ENCODE measurements around the gene GLB1L.

GLB1L gene

GRCh38 chr2:219207884-219208740 lies 37.1 kb downstream of the GLB1L start:
- H3K4me2 ChIP-seq (ENCODE audit: low read length, poor library complexity, severe bottlenecking): peak overlapping the region; percentile 44
- peak overlapping the region in 1 of 2 experiments; percentile 58 for H3K18ac ChIP-seq (ENCODE audit: low read depth in 1 of 2, low read length in 2 of 2)
- no peak overlapping the region for H2AFZ ChIP-seq (ENCODE audit: low read depth, low read length)
- WGBS: 85% methylated on average over 16 of the region's 17 CpGs
- H3K27ac ChIP-seq (ENCODE audit: low read length, poor library complexity, severe bottlenecking): peak overlapping the region; percentile 3
- H4K91ac ChIP-seq (ENCODE audit: low read length): no peak overlapping the region
- peaks cover 14% of the 10 kb centered on the region for H3K4me1 ChIP-seq (ENCODE audit: control insufficient read depth, insufficient read depth, low read depth, low read length)
- no peaks in the 10 kb centered on the region for H3K27me3 ChIP-seq (ENCODE audit: control insufficient read depth in 1 of 2, insufficient read depth in 1 of 2, low read length in 2 of 2)
- peak overlapping the region in 1 of 2 experiments; percentile 83 for H3K4ac ChIP-seq (ENCODE audit: low read depth in 1 of 2, low read length in 2 of 2)
- H3K36me3 ChIP-seq (ENCODE audit: control insufficient read depth in 1 of 2, insufficient read depth in 2 of 2, low read depth in 1 of 2, low read length in 2 of 2): peaks cover 40 to 50% of the 10 kb centered on the region in 2 experiments
- no peak overlapping the region for H3K14ac ChIP-seq (ENCODE audit: low read length in 2 of 2)
- peak overlapping the region; percentile 38 for H2BK120ac ChIP-seq (ENCODE audit: low read depth, low read length)
- peak overlapping the region in 1 of 2 experiments; percentile 87 for H3K4me3 ChIP-seq (ENCODE audit: insufficient read depth in 1 of 2, low read depth in 1 of 2, low read length in 2 of 2)
- H3K23ac ChIP-seq (ENCODE audit: low read length in 2 of 2): no peak overlapping the region
- H3K79me1 ChIP-seq (replicated peaks; ENCODE audit: low read length, poor library complexity, severe bottlenecking): peaks cover 10% of the 10 kb centered on the region
- peak overlapping the region; percentile 57 for H4K8ac ChIP-seq (ENCODE audit: low read length)
- no peak overlapping the region for H2BK5ac ChIP-seq (ENCODE audit: low read depth, low read length, poor library complexity, severe bottlenecking)
- no peaks in the 10 kb centered on the region for H3K9me3 ChIP-seq (ENCODE audit: control insufficient read depth, low read length)
- H3K9ac ChIP-seq (ENCODE audit: low read length): peak overlapping the region; percentile 83
- H2BK12ac ChIP-seq (ENCODE audit: low read length in 2 of 2): peak overlapping the region in 1 of 2 experiments; percentile 45
- no peak overlapping the region for H2BK15ac ChIP-seq (ENCODE audit: low read depth, poor library complexity, severe bottlenecking)
- DNase-seq: peak; percentile 50
- peak overlapping the region; percentile 21 for H2AK5ac ChIP-seq (ENCODE audit: low read length, severe bottlenecking)

GRCh38 chr2:219207134-219207883 lies 37.9 kb downstream of the GLB1L start:
- peak overlapping the region; percentile 57 for H4K8ac ChIP-seq (ENCODE audit: low read length)
- peak overlapping the region; percentile 20 for H2AFZ ChIP-seq (ENCODE audit: low read depth, low read length)
- peak; percentile 43 for DNase-seq
- no peak overlapping the region for H2BK5ac ChIP-seq (ENCODE audit: low read depth, low read length, poor library complexity, severe bottlenecking)
- no peak overlapping the region for H3K23ac ChIP-seq (ENCODE audit: low read length in 2 of 2)
- H3K4ac ChIP-seq (ENCODE audit: low read depth in 1 of 2, low read length in 2 of 2): peak overlapping the region; percentile 34 to 83
- peak overlapping the region; percentile 44 for H3K4me2 ChIP-seq (ENCODE audit: low read length, poor library complexity, severe bottlenecking)
- H3K9ac ChIP-seq (ENCODE audit: low read length): peak overlapping the region; percentile 83
- peaks cover 14% of the 10 kb centered on the region for H3K4me1 ChIP-seq (ENCODE audit: control insufficient read depth, insufficient read depth, low read depth, low read length)
- peaks cover 8% of the 10 kb centered on the region for H3K79me1 ChIP-seq (replicated peaks; ENCODE audit: low read length, poor library complexity, severe bottlenecking)
- H3K9me3 ChIP-seq (ENCODE audit: control insufficient read depth, low read length): no peaks in the 10 kb centered on the region
- H2BK120ac ChIP-seq (ENCODE audit: low read depth, low read length): peak overlapping the region; percentile 38
- H3K18ac ChIP-seq (ENCODE audit: low read depth in 1 of 2, low read length in 2 of 2): peak overlapping the region in 1 of 2 experiments; percentile 58
- no peaks in the 10 kb centered on the region for H3K27me3 ChIP-seq (ENCODE audit: control insufficient read depth in 1 of 2, insufficient read depth in 1 of 2, low read length in 2 of 2)
- H4K91ac ChIP-seq (ENCODE audit: low read length): no peak overlapping the region
- H2BK15ac ChIP-seq (ENCODE audit: low read depth, poor library complexity, severe bottlenecking): no peak overlapping the region
- peaks cover 33 to 43% of the 10 kb centered on the region in 2 experiments for H3K36me3 ChIP-seq (ENCODE audit: control insufficient read depth in 1 of 2, insufficient read depth in 2 of 2, low read depth in 1 of 2, low read length in 2 of 2)
- peak overlapping the region; percentile 14 to 81 for H2BK12ac ChIP-seq (ENCODE audit: low read length in 2 of 2)
- H2AK5ac ChIP-seq (ENCODE audit: low read length, severe bottlenecking): peak overlapping the region; percentile 31
- 23% methylated on average over 21 of the region's 22 CpGs for WGBS
- H3K14ac ChIP-seq (ENCODE audit: low read length in 2 of 2): peak overlapping the region in 1 of 2 experiments; percentile 64
- H3K4me3 ChIP-seq (ENCODE audit: insufficient read depth in 1 of 2, low read depth in 1 of 2, low read length in 2 of 2): peak overlapping the region; percentile 76 to 87
- peak overlapping the region; percentile 3 for H3K27ac ChIP-seq (ENCODE audit: low read length, poor library complexity, severe bottlenecking)

- H2BK12ac ChIP-seq (ENCODE audit: low read length in 2 of 2): peak within 1 kb of the TSS; percentile 14 to 81
- H4K91ac ChIP-seq (ENCODE audit: low read length): peak within 1 kb of the TSS; percentile 62
- H2BK5ac ChIP-seq (ENCODE audit: low read depth, low read length, poor library complexity, severe bottlenecking): peak within 1 kb of the TSS; percentile 46
- H3K18ac ChIP-seq (ENCODE audit: low read depth in 1 of 2, low read length in 2 of 2): peak within 1 kb of the TSS; percentile 67 to 86
- peak; percentile 92 for DNase-seq
- H3K23ac ChIP-seq (ENCODE audit: low read length in 2 of 2): no peak within 1 kb of the TSS
- H3K9ac ChIP-seq (ENCODE audit: low read length): peak within 1 kb of the TSS; percentile 90
- H3K27ac ChIP-seq (ENCODE audit: low read length, poor library complexity, severe bottlenecking): peak within 1 kb of the TSS; percentile 89
- H2BK120ac ChIP-seq (ENCODE audit: low read depth, low read length): no peak within 1 kb of the TSS
- H2AK5ac ChIP-seq (ENCODE audit: low read length, severe bottlenecking): peak within 1 kb of the TSS; percentile 31
- no peaks in the 10 kb centered on the region for H3K27me3 ChIP-seq (ENCODE audit: control insufficient read depth in 1 of 2, insufficient read depth in 1 of 2, low read length in 2 of 2)
- H3K4me2 ChIP-seq (ENCODE audit: low read length, poor library complexity, severe bottlenecking): peak within 1 kb of the TSS; percentile 55
- H3K4me1 ChIP-seq (ENCODE audit: control insufficient read depth, insufficient read depth, low read depth, low read length): peaks cover 14% of the 10 kb centered on the region
- peaks cover 8% of the 10 kb centered on the region for H3K79me1 ChIP-seq (replicated peaks; ENCODE audit: low read length, poor library complexity, severe bottlenecking)
- H2AFZ ChIP-seq (ENCODE audit: low read depth, low read length): peak within 1 kb of the TSS; percentile 66
- H3K36me3 ChIP-seq (ENCODE audit: control insufficient read depth in 1 of 2, insufficient read depth in 2 of 2, low read depth in 1 of 2, low read length in 2 of 2): peaks cover 29 to 38% of the 10 kb centered on the region in 2 experiments
- H3K9me3 ChIP-seq (ENCODE audit: control insufficient read depth, low read length): no peaks in the 10 kb centered on the region
- H3K14ac ChIP-seq (ENCODE audit: low read length in 2 of 2): peak within 1 kb of the TSS in 1 of 2 experiments; percentile 64
- H3K4ac ChIP-seq (ENCODE audit: low read depth in 1 of 2, low read length in 2 of 2): peak within 1 kb of the TSS; percentile 55 to 83
- peak within 1 kb of the TSS; percentile 93 for H2BK15ac ChIP-seq (ENCODE audit: low read depth, poor library complexity, severe bottlenecking)
- 1% methylated on average over 56 of the region's 76 CpGs for WGBS
- H3K4me3 ChIP-seq (ENCODE audit: insufficient read depth in 1 of 2, low read depth in 1 of 2, low read length in 2 of 2): peak within 1 kb of the TSS; percentile 76 to 87
- H4K8ac ChIP-seq (ENCODE audit: low read length): peak within 1 kb of the TSS; percentile 33
Measured at GRCh38 chr2:219206328-219207133, 38.7 kb downstream of the GLB1L start, which contains the start of gene ZFAND2B. Gene ZFAND2B (plus strand): TSS chr2:219206782. CDS start chr2:219206988, 206 bp downstream.
